Renal pelvis (tissue), 4 donors: ENCODE results near the gene BDP1. TPM values are rescaled to one million over a fixed set of nuclear protein-coding genes. Genes with fewer than 3 reads are reported as not detected.
"Not testable (repeated sequence)": the region's sequence is repeated elsewhere in the genome, so short reads cannot be mapped to it uniquely, and the experiment has no call there.

Experiments
- DNase-seq: peaks from one replicate; pipeline ENCODE4 v3.0.0-alpha.2; 2013
- polyA plus RNA-seq, 3 donors: library from polyadenylated mRNA; unstranded; fragments of 120-200 nt; gene quantifications; one replicate each; pipeline ENCODE4 v1.2.1, GENCODE V29; 2013; ENCODE audit not compliant: insufficient read length in 3 of 3

BDP1 gene
- polyA plus RNA-seq, 3 donors = 34.6 to 41.0 (median 37.4) TPM

- no peak for DNase-seq
Measured at GRCh38 chr5:71452876-71453275, 2.6 kb upstream of the BDP1 start.

- DNase-seq = no peak
Measured at GRCh38 chr5:71454913-71455312, 538 bp upstream of the BDP1 start.

- DNase-seq = no peak
Measured at GRCh38 chr5:71456362-71456743, 902 bp downstream of the BDP1 start.

- no peak for DNase-seq
Measured at GRCh38 chr5:71457106-71457505, 1.7 kb downstream of the BDP1 start.

GRCh38 chr5:71460693-71461092 lies 5.2 kb downstream of the BDP1 start:
- DNase-seq = no peak

- no peak for DNase-seq
Measured at GRCh38 chr5:71461360-71461759, 5.9 kb downstream of the BDP1 start.

- DNase-seq = no peak
Measured at GRCh38 chr5:71471193-71471592, 15.7 kb downstream of the BDP1 start.

GRCh38 chr5:71475788-71476384 lies 20.4 kb downstream of the BDP1 start:
- DNase-seq = no peak

GRCh38 chr5:71481441-71481840 lies 26.0 kb downstream of the BDP1 start:
- no peak for DNase-seq

GRCh38 chr5:71482132-71482531 lies 26.7 kb downstream of the BDP1 start:
- no peak for DNase-seq

GRCh38 chr5:71483355-71483754 lies 27.9 kb downstream of the BDP1 start:
- DNase-seq = no peak

GRCh38 chr5:71492817-71493615 lies 37.6 kb downstream of the BDP1 start:
- no peak for DNase-seq

GRCh38 chr5:71494202-71494601 lies 38.8 kb downstream of the BDP1 start:
- DNase-seq = not testable (repeated sequence)

GRCh38 chr5:71498756-71499155 lies 43.3 kb downstream of the BDP1 start:
- not testable (repeated sequence) for DNase-seq

GRCh38 chr5:71503536-71503935 lies 48.1 kb downstream of the BDP1 start:
- no peak for DNase-seq

- DNase-seq = no peak
Measured at GRCh38 chr5:71522151-71522550, 66.7 kb downstream of the BDP1 start.

GRCh38 chr5:71525611-71526010 lies 70.2 kb downstream of the BDP1 start:
- not testable (repeated sequence) for DNase-seq

GRCh38 chr5:71528206-71528605 lies 72.8 kb downstream of the BDP1 start:
- no peak for DNase-seq

GRCh38 chr5:71529682-71530081 lies 74.2 kb downstream of the BDP1 start:
- no peak for DNase-seq

- no peak for DNase-seq
Measured at GRCh38 chr5:71533142-71533541, 77.7 kb downstream of the BDP1 start.

GRCh38 chr5:71533615-71534014 lies 78.2 kb downstream of the BDP1 start:
- DNase-seq = no peak

GRCh38 chr5:71537687-71538086 lies 82.2 kb downstream of the BDP1 start:
- DNase-seq = no peak

GRCh38 chr5:71550885-71551284 lies 95.4 kb downstream of the BDP1 start:
- DNase-seq = not testable (repeated sequence)

- DNase-seq = not testable (repeated sequence)
Measured at GRCh38 chr5:71551582-71551981, 96.1 kb downstream of the BDP1 start.
